ENCODE measurements around the gene TMED8. TPM values are rescaled to one million over a fixed set of nuclear protein-coding genes. Genes with fewer than 3 reads are reported as not detected.

Gene TMED8
- total RNA-seq, 1 donor from 2014 or later, result 31.3 TPM

DNA sequence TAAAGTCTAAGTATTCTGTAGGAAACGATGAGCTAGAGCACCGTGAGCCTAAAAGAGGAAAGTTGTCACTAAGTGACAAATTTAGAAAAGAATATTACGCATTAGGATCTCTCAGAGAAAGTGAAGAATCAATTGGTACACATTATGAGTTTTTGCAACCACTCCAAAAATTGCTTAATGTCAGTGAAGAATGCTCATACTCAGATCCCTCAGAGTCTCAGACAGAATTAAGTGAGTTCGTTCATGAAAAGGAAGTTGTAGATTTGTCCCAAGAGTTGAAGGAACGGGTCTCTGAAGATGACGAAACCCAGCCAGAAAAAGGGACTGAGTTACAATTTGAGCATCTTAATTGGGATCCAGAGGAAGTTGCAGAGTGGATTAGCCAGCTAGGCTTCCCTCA, 1.8 kb upstream of the TMED8 start:
- peaks cover 23% of the 10 kb centered on the region for H3K4me1 Mint-ChIP-seq
- H3K27ac Mint-ChIP-seq, result no peak overlapping the region
- ATAC-seq (ENCODE audit: low read depth), result no peak
- no peak for DNase-seq
- H3K4me3 Mint-ChIP-seq, result no peak overlapping the region
- peaks cover 3% of the 10 kb centered on the region for H3K9me3 Mint-ChIP-seq
- TF ChIP-seq, protein P1, sequence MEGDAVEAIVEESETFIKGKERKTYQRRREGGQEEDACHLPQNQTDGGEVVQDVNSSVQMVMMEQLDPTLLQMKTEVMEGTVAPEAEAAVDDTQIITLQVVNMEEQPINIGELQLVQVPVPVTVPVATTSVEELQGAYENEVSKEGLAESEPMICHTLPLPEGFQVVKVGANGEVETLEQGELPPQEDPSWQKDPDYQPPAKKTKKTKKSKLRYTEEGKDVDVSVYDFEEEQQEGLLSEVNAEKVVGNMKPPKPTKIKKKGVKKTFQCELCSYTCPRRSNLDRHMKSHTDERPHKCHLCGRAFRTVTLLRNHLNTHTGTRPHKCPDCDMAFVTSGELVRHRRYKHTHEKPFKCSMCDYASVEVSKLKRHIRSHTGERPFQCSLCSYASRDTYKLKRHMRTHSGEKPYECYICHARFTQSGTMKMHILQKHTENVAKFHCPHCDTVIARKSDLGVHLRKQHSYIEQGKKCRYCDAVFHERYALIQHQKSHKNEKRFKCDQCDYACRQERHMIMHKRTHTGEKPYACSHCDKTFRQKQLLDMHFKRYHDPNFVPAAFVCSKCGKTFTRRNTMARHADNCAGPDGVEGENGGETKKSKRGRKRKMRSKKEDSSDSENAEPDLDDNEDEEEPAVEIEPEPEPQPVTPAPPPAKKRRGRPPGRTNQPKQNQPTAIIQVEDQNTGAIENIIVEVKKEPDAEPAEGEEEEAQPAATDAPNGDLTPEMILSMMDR (IDR thresholded peaks at IDR 0.05), result no peak
- intact Hi-C loops (cut with micrococcal nuclease), result loop anchor here (5.0 kb wide), 5 partner anchors 196 to 566 kb away; partner anchors contain the start of genes ANGEL1, CIPC, IRF2BPL and SNW1
- H3K27me3 Mint-ChIP-seq, result no peaks in the 10 kb centered on the region
- peaks cover 6% of the 10 kb centered on the region for H3K36me3 Mint-ChIP-seq (ENCODE audit: low read depth)
- ChIA-PET POLR2A (no interaction called here), CTCF (no interaction called here)

DNA sequence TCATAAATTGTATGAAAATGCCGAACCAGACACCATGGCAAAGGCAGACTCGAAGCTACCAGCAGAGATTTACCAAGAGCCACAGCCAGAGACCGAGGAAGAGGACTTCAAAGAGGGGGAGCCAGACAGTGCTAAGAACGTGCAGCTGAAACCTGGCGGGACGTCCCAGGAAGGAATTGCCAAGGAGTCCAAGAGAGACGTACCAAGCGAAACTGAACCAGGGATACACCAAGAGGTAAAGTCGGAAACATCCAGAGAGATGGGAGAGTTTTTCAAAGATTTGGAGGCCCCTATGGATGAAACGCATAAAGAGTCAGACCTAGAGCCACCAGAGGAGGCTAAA, 579 bp upstream of the TMED8 start:
- ATAC-seq (ENCODE audit: low read depth) (no peak), DNase-seq (no peak)
- H3K9me3 Mint-ChIP-seq, result peaks cover 3% of the 10 kb centered on the region
- H3K27ac Mint-ChIP-seq, result no peak overlapping the region
- no peak overlapping the region for H3K4me3 Mint-ChIP-seq
- no peaks in the 10 kb centered on the region for H3K27me3 Mint-ChIP-seq
- POLR2A ChIA-PET, result interaction anchor here (0.6 to 7.4 kb wide), 14 partner anchors 10 to 490 kb away, joined by 3 to 96 read pairs (median 4); partner anchors contain the start of genes AHSA1, GSTZ1, POMT2 and SNW1
- intact Hi-C loops (cut with micrococcal nuclease), result loop anchor here (1.0 to 5.0 kb wide), 9 partner anchors 29 to 565 kb away; partner anchors contain the start of genes ANGEL1, CIPC, GSTZ1 and IRF2BPL
- CTCF ChIA-PET, result interaction anchor here (1.0 to 1.5 kb wide), 6 partner anchors 13 to 63 kb away, joined by 3 to 10 read pairs (median 4); partner anchors contain the start of genes GSTZ1 and POMT2
- peaks cover 6% of the 10 kb centered on the region for H3K36me3 Mint-ChIP-seq (ENCODE audit: low read depth)
- TF ChIP-seq, protein P1 (IDR thresholded peaks at IDR 0.05), result no peak
- H3K4me1 Mint-ChIP-seq, result peaks cover 34% of the 10 kb centered on the region

DNA sequence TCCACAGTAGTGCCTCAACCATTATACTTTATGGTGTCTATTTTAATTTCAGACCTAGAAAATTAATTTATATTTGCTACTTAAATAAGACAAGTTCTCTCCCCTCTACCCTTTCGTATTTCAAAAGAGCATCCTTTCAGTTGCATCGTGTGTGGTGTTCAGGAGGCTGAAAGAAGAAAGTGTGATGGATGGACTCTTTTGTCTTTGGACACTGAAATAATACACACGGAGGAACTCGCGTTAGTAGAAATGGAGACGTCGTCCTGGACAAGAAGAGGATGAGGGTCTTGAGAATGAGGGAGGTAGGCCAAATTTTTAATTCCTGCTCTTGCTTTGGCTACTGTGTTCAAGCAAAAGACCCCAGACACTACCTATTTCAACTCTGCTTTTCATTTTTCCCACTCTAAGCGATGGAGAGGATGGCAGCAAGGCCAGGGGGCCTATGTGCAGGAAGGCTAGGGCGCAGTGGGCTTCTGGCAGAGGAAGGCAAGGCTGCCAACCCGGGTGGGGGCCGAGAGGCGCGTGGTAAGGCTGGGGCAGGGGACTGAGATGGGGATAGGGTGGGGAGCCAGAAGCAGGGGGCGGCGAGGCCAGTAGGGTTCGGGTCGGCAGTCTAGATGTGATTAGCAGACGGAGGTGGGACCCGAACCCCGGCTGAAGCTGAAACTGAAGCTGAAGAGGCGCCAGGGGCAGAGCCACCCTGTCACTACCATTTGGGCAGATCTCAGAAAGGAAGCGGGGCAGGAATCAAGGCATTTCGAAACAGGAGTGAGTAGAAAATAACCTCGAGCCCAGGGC, 722 bp downstream of the TMED8 start:
- Mint-ChIP-seq H3K4me3 (peak overlapping the region; percentile 93), H3K27ac (peak overlapping the region; percentile 93), H3K9me3 (peaks cover 3% of the 10 kb centered on the region), H3K4me1 (peaks cover 46% of the 10 kb centered on the region), H3K27me3 (no peaks in the 10 kb centered on the region), H3K36me3 (ENCODE audit: low read depth) (peaks cover 6% of the 10 kb centered on the region)
- CTCF ChIA-PET, result interaction anchor here (1.0 to 1.5 kb wide), 5 partner anchors 12 to 62 kb away, joined by 4 to 10 read pairs (median 5); partner anchors contain the start of genes GSTZ1 and POMT2
- POLR2A ChIA-PET, result interaction anchor here (0.5 to 7.4 kb wide), 11 partner anchors 11 to 385 kb away, joined by 3 to 96 read pairs (median 5); partner anchors contain the start of genes AHSA1, GSTZ1, POMT2 and SNW1
- TF ChIP-seq, protein P1 (IDR thresholded peaks at IDR 0.05), result no peak
- peak; percentile 30 for DNase-seq
- ATAC-seq (ENCODE audit: low read depth), result peak; percentile 8
- intact Hi-C loops (cut with micrococcal nuclease), result loop anchor here (1.0 to 5.0 kb wide), 7 partner anchors 194 to 564 kb away; partner anchors contain the start of genes ANGEL1, CIPC, IRF2BPL and SNW1

DNA sequence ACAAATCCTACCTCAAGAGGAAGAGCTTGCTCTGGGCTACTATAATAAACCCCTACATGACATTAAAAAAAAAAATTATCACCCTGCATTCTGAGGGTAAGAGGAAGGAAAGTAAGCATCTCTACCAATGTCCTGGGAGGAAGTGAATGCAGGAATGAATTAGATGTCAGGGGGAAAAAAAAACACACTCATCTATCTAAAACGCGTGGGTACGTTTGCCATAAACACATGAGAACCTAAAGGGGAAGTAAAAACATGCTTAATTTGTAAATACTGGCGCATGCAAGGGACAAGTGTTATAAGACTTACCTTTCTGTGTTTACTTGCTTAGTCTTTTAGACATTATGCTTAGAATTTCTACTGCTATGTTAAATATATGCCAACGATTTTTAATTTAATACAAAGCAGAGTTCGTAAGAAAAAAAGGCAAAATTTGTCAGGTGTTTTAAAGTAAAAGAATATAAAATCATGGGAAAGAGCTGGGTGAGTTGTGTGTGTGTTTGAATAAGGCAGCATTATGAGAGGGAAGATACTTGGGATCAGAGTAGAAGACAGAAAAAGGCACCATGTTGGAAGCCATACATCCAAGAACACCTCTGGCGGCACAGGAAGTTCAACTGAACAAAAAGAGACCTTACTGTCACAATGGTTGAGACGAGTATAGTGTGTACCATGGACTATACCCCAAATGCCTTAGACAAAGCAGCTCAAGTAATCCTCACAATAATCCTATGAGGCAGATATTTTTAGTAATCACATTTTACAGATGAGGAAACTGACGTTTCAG, 1.5 kb downstream of the TMED8 start:
- POLR2A ChIA-PET, result interaction anchor here (0.6 to 7.4 kb wide), 3 partner anchors 27 to 55 kb away, joined by 4 to 96 read pairs (median 5); partner anchors contain the start of genes GSTZ1 and POMT2
- DNase-seq, result no peak
- peak overlapping the region; percentile 93 for H3K4me3 Mint-ChIP-seq

More for the DNA sequence above, 1.5 kb downstream of the TMED8 start:
- H3K27ac Mint-ChIP-seq, result peak overlapping the region; percentile 93
- CTCF ChIA-PET, result interaction anchor here (1.9 kb wide), 1 partner anchor 60 kb away, joined by 7 read pairs; no protein-coding TSS in a partner anchor
- TF ChIP-seq, protein P1 (IDR thresholded peaks at IDR 0.05), result no peak
- H3K9me3 Mint-ChIP-seq, result peaks cover 3% of the 10 kb centered on the region
- H3K27me3 Mint-ChIP-seq, result no peaks in the 10 kb centered on the region
- ATAC-seq (ENCODE audit: low read depth), result no peak
- intact Hi-C loops (cut with micrococcal nuclease), result loop anchor here (5.0 kb wide), 5 partner anchors 193 to 563 kb away; partner anchors contain the start of genes ANGEL1, CIPC, IRF2BPL and SNW1
- peaks cover 6% of the 10 kb centered on the region for H3K36me3 Mint-ChIP-seq (ENCODE audit: low read depth)
- peaks cover 51% of the 10 kb centered on the region for H3K4me1 Mint-ChIP-seq
